Keratinocyte (primary cell): ENCODE results near the gene TMEM218. TPM values are rescaled to one million over a fixed set of nuclear protein-coding genes. Genes with fewer than 3 reads are reported as not detected.

ENCODE experiments used
- DNase-seq: peaks from one replicate; pipeline ENCODE4 v3.0.0-alpha.2; 2011; ENCODE audit warnings: low read depth, missing footprints, low spot score
- FAIRE-seq: peaks from 2 replicates; lab custom pipeline; 2011; peaks lifted over from hg19 to GRCh38; lab: Jason Lieb, UNC
- H2AFZ ChIP-seq: 2 replicates; pipeline ENCODE4 v1.6.0; 2012; ENCODE audit warnings: low read length, control low read depth, inconsistent platforms; ENCODE audit not compliant: control insufficient read depth
- H3K27ac ChIP-seq: 2 replicates; pipeline ENCODE4 v1.5.1; 2011; ENCODE audit warnings: low read length; ENCODE audit not compliant: control insufficient read depth, insufficient read depth
- H3K27me3 ChIP-seq: 3 replicates; pipeline ENCODE4 v1.6.0; 2011; ENCODE audit warnings: low read length; ENCODE audit not compliant: control insufficient read depth, insufficient read depth; ENCODE audit errors: extremely low read depth
- H3K36me3 ChIP-seq, 2 experiments: 2 replicates in 1 of 2; 3 replicates in 1 of 2; pipeline ENCODE4 v1.5.1; 2011; ENCODE audit warnings: low read length in 2 of 2, mild to moderate bottlenecking in 1 of 2; ENCODE audit not compliant: control insufficient read depth in 2 of 2, insufficient read depth in 2 of 2; ENCODE audit errors: extremely low read depth in 1 of 2
- H3K4me1 ChIP-seq: 3 replicates; pipeline ENCODE4 v1.5.1; 2011; ENCODE audit warnings: low read length; ENCODE audit not compliant: control insufficient read depth, insufficient read depth; ENCODE audit errors: extremely low read depth
- H3K4me2 ChIP-seq: 3 replicates; pipeline ENCODE4 v1.6.0; 2011; ENCODE audit warnings: low read depth, low read length; ENCODE audit not compliant: control insufficient read depth, insufficient read depth; ENCODE audit errors: extremely low read depth
- H3K4me3 ChIP-seq, 3 experiments: fragments of 200-600 bp in 1 of 3; sonication (generic) in 1 of 3; 2 replicates in 2 of 3; 3 replicates in 1 of 3; pipeline ENCODE4 v1.5.1; 2011 to 2016; ENCODE audit warnings: low read length in 3 of 3, mild to moderate bottlenecking in 3 of 3, control low read depth in 2 of 3, inconsistent platforms in 1 of 3, low read depth in 1 of 3, mixed read lengths in 1 of 3, mixed run types in 1 of 3, moderate library complexity in 1 of 3; ENCODE audit not compliant: control insufficient read depth in 2 of 3, insufficient read depth in 2 of 3; ENCODE audit errors: extremely low read depth in 1 of 3
- H3K79me2 ChIP-seq: 2 replicates; pipeline ENCODE4 v1.6.0; 2012; ENCODE audit warnings: low read length; ENCODE audit not compliant: control insufficient read depth, insufficient read depth
- H3K9ac ChIP-seq: 3 replicates; pipeline ENCODE4 v1.6.0; 2011; ENCODE audit warnings: low read length; ENCODE audit not compliant: control insufficient read depth, insufficient read depth; ENCODE audit errors: extremely low read depth
- H3K9me1 ChIP-seq: 3 replicates; pipeline ENCODE4 v1.6.0; 2011; ENCODE audit warnings: low read length; ENCODE audit not compliant: control insufficient read depth, insufficient read depth; ENCODE audit errors: extremely low read depth
- H3K9me3 ChIP-seq: 2 replicates; pipeline ENCODE4 v1.5.1; 2012; ENCODE audit warnings: low read depth, low read length; ENCODE audit not compliant: control insufficient read depth
- H4K20me1 ChIP-seq: 3 replicates; pipeline ENCODE4 v1.6.0; 2011; ENCODE audit warnings: low read length; ENCODE audit not compliant: control insufficient read depth, insufficient read depth; ENCODE audit errors: extremely low read depth
- CTCF ChIP-seq, 3 experiments: IDR thresholded peaks in 1 of 3; conservative IDR thresholded peaks in 1 of 3; optimal IDR thresholded peaks in 1 of 3; 2 replicates in 2 of 3; 3 replicates in 1 of 3; pipeline versions ENCODE3 to v1.5.1; 2011; ENCODE audit warnings: low read length in 3 of 3, mild to moderate bottlenecking in 3 of 3, moderate library complexity in 2 of 3, control low read depth in 1 of 3, inconsistent platforms in 1 of 3; ENCODE audit not compliant: insufficient read depth in 2 of 3; ENCODE audit errors: extremely low read depth in 1 of 3
- EZH2 ChIP-seq: IDR thresholded peaks from one replicate; pipeline ENCODE4 v1.6.1; 2012; ENCODE audit warnings: inconsistent platforms, mild to moderate bottlenecking, low read length, moderate library complexity
- dilution Hi-C: fragments of 300-500 bp; cut with MboI; formaldehyde crosslinking; loops from one replicate; pipeline ENCODE4 v1.7.0; 2020; ENCODE audit warnings: low sequenced_read_pairs; ENCODE audit not compliant: extremely low pct_ligation_motif_present
- polyA plus RNA-seq, 5 experiments: library from polyadenylated mRNA; depleted of rRNA in 3 of 5; stranded (reverse) in 3 of 5; stranded (forward) in 1 of 5; unstranded in 1 of 5; fragments of >200 nt; gene quantifications; 1 replicate in 1 of 5; 2 replicates in 3 of 5; 3 replicates in 1 of 5; pipeline versions ENCODE4 v1.2.1 to v1.2.3, GENCODE V29; 2011 to 2012; ENCODE audit warnings: missing spikeins in 2 of 5, low read depth in 1 of 5, low replicate concordance in 1 of 5

The TMEM218 gene
- polyA plus RNA-seq, 1 donor (not counting 4 experiments of a cell fraction or from before 2014, with no cell fraction given), result 34.2 TPM

DNA sequence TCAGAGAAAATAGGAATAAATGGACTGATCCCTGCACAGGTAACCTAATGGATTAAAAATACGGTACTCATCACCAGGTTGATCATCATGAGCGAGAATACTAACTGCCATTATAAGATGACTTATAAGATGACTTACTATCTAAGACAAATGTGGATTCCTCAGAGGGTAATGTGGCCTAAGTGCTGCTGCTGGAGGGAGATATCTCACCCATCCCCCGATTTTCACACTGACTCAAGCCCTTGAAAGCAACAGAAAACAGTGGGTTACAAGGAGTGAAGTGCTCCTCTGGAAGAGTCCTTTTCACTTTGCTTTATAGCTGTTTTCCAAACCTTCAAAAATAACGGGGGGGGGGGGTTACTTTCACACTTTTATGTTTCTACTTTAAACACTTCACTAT is 920 bp downstream of the TMEM218 start:
- Histone ChIP-seq H3K27ac (peak overlapping the region; percentile 4), H3K27me3 (no peaks in the 10 kb centered on the region), H3K79me2 (peaks cover 15% of the 10 kb centered on the region), H3K36me3 (no peaks in the 10 kb centered on the region), H3K4me3 (peak overlapping the region; percentile 61 to 96 (median 79)), H3K9me1 (no peaks in the 10 kb centered on the region), H3K9me3 (no peaks in the 10 kb centered on the region), H2AFZ (no peak overlapping the region), H3K9ac (peak overlapping the region; percentile 89), H4K20me1 (no peaks in the 10 kb centered on the region), H3K4me1 (peaks cover 6% of the 10 kb centered on the region), H3K4me2 (peak overlapping the region; percentile 75)
- DNase-seq (no peak), FAIRE-seq (no peak)
- dilution Hi-C loops, result no loop called here
- no peak for TF ChIP-seq EZH2
- TF ChIP-seq CTCF (optimal IDR thresholded peaks at IDR 0.05 in 1 of 3, IDR thresholded peaks at IDR 0.05 in 1 of 3, conservative IDR thresholded peaks at IDR 0.05 in 1 of 3; ENCODE audit: extremely low read depth in 1 of 3, insufficient read depth in 2 of 3, low read length in 3 of 3), result no peak

DNA sequence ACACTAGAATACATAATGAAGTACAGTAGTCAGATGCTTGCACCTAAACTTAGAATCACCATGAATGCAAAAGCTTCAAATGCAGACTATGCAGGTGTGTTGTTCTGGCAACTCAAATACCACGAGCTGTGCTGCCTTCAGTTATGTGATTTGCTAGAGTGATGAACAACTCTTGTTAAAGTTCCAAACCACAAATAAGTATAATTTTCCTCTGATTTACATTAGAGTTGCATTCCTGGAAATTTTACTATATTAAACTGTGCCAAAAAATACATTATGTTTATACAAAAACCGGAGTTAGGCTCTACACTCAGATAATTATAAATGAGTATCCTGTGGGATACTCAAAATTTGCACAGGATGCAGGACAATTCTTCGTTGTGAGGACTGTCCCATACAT is 3.0 kb downstream of the TMEM218 start:
- DNase-seq (no peak), FAIRE-seq (no peak)
- no peaks in the 10 kb centered on the region for H3K36me3 ChIP-seq
- dilution Hi-C loops, result no loop called here
- TF ChIP-seq EZH2, result no peak
- TF ChIP-seq CTCF (optimal IDR thresholded peaks at IDR 0.05 in 1 of 3, IDR thresholded peaks at IDR 0.05 in 1 of 3, conservative IDR thresholded peaks at IDR 0.05 in 1 of 3; ENCODE audit: extremely low read depth in 1 of 3, insufficient read depth in 2 of 3, low read length in 3 of 3), result no peak
- H3K4me1 ChIP-seq, result peaks cover 6% of the 10 kb centered on the region
- H4K20me1 ChIP-seq, result no peaks in the 10 kb centered on the region
- no peak overlapping the region for H3K27ac ChIP-seq
- no peaks in the 10 kb centered on the region for H3K9me3 ChIP-seq
- no peak overlapping the region for H2AFZ ChIP-seq
- no peak overlapping the region for H3K4me2 ChIP-seq
- no peaks in the 10 kb centered on the region for H3K27me3 ChIP-seq
- H3K4me3 ChIP-seq, result no peak overlapping the region
- no peaks in the 10 kb centered on the region for H3K9me1 ChIP-seq
- peaks cover 15% of the 10 kb centered on the region for H3K79me2 ChIP-seq
- no peak overlapping the region for H3K9ac ChIP-seq
